NCI-H2196 (cell line): ENCODE measurements around the gene LRRC63.
"Not testable (repeated sequence)": the region's sequence is repeated elsewhere in the genome, so short reads cannot be mapped to it uniquely, and the experiment has no call there.

Experiments
- DNase-seq: peaks from one replicate; lab custom pipeline; 2025; ENCODE audit not compliant: unreplicated experiment; lab: John Stamatoyannopoulos, UW

The LRRC63 gene

DNA sequence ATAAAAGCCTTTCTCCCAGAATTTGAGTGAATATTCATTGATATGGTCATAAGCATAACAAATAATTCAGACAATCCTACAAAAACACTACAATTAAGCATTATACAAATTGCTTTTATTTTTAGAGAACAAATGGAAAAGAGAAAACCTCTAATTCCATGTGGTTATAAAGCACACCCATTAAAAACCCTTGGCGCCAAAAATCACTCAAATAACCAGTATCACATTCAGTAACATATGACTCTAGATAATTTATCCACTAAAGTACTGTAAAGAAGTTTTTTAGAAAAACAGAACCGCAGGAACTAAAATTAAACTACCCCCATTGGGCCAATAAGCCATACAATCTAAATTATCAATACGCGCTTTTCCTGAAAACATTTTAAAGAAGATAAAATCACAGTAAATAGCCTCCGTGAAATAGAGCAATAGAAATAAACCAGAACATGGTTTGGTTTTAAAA lies 30.3 kb upstream of the LRRC63 start:
- no peak for DNase-seq

DNA sequence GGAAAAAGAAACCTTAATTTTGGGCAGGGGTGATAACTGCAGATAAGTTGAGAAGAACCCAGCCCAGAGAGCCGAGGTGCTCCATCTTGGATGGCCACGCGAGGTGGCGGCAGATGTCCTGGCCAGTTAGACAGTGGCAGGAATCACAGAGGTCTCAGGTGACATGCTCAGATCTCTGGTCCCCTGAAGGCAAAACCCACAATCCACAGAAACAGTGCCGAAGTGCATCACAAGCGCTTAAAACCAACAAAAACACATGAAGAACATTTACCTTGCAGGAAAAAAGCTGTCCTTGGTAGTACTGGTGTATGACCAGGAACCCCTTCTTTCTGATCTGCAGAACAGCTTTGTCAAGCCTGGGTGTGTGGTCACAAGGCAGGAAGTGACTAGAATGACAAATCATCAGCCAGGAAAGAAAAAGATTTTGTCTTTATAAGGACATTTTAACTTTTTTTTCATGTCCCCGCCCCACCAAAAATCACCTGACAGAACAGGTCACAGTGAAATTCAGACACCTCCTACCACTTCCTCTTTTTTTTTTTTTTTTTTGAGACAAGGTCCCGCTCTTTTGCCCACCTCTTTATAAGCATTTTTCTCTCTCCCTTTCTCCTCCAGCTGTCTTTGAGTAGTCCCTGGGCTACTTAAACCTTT lies 29.8 kb upstream of the LRRC63 start, which contains the start of gene LCP1:
LCP1 (minus strand) TSS at position 338 of the 651 bp plus-strand sequence. CDS start 22,515 bp downstream, outside the sequence.
- DNase-seq = no peak

DNA sequence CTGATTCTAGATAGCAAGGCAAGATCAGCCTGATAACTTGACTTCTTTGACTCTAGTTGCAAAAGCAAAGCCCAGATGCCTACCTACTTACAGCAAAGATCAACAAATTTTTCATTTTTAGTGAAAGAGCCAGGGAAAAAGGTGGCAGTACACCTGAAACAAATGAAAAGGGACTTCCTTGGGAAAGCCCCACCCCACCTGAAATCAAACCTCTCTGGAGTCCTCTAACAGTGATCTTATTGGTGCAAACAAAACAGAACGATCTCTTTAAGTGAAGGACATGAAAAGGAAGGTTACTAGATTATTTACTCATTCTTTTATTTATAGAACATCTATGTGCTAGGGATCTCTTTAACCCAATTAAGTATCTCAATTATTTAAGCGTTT lies 29.2 kb upstream of the LRRC63 start:
- DNase-seq = no peak

DNA sequence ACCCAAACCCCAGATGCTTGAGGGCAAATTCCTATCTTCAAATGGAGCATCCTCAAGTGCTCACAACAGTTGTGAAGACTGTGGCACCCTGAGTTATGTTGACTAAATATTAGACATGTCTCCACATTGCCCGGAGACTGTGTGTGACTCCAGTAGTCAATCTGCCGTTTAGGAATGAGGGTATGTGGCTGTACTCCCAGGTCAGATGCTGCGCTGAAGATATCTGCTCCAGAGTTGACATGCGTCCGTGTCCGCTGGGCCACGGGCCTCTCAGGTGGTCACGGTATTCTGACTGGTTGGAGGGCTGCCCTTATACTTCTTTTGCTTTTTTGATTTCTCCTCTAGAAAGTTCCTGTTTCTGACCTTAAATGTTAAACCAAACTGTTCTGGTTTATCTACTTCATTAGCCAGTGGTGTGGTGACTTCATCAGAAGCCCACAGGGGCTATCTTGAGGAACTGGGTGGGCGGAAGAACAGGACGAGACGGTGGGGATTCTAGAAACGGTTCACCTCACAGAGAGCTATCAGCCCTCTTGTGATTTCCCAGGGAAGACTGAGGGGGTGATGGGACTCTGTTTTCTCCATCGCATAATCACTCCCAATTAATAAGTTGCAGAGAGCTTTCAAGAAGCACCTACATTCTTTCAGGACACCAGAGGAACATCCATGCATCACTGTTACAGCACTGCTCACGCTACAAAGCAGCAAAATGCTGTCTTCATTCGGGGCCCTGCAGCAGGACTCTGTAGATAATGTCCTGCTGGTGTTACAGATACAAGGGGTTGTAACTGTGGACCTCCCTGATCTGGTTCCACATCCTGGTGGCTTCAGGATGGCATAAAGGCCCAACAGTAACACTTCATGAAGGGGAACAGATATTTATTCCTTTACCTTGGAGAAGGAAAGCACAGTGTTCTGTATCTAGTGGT lies 28.4 kb upstream of the LRRC63 start:
- DNase-seq = no peak

DNA sequence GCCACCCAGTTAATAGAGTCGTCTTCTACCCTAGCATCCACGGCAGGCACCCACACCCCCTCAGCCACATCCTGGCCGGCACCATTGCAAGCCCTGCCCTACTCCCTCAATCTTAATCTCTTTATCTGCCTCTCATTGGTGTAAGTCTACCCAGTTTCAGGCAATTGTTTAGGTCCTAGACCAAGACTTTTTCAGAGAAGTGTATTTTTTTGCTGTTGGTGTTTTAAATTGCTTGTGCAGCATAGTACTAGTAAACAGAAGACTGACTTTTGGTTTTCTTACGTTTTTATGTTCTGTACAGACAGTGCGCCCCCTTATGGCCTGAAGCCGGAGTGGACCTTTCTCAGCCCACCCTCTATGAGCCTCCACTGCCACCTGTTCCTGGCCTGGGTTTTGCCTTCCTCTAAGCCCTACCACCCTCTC lies 27.4 kb upstream of the LRRC63 start:
- DNase-seq = no peak

DNA sequence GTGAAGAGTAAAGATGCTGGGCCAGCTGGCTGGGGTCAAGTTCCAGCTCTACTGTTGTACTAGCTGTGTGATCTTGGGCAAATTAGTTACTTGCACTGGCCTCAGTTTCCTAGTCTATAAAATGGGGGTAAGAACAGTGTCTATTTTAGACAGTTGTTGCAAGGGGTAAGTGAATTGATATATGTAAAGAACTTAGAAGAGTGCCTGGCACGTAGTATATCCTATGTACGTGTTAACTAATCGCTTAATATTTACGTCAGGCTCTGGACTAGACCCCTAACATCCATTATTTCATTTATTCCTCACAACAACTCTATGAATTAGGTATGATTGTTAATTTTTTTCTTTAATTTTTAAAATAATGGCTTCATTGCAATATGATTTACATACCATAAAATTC lies 26.1 kb upstream of the LRRC63 start:
- no peak for DNase-seq

DNA sequence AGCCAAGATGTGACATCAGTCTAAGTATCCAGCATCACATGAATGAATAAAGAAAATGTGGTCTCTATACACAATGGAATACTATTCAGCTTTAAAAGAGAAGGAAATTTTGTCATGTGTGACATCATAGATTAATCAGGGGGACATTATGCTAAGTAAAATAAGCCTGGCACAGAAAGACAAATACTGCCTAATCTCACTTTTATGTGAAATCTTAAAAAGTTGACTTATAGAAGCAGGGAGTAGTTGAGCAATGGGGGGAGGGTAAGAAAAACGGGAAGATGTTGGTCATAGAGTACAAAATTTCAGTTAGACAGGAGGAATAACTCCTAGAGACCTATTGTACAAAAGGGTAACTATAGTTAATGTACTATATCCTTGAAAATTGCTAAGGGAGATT lies 19.3 kb upstream of the LRRC63 start:
- DNase-seq = no peak

DNA sequence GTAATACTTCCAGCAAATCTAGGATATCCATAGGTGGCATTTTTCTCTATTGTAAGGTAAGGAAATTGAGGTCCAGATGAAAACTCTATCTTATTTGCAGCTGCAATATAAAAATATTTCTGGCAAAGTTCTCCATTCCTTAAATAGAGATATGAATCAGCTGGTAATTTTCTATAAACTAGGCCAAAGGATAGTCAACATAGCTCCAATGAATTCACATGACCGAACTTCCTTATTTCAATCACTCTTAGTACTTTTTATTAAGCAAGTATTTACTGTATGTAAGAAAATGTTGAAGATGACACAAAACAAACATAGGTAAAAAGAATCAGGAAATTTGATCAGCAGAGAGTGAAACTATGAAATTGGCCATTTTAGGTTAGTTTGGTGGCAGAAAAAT lies 16.7 kb upstream of the LRRC63 start:
- no peak for DNase-seq

DNA sequence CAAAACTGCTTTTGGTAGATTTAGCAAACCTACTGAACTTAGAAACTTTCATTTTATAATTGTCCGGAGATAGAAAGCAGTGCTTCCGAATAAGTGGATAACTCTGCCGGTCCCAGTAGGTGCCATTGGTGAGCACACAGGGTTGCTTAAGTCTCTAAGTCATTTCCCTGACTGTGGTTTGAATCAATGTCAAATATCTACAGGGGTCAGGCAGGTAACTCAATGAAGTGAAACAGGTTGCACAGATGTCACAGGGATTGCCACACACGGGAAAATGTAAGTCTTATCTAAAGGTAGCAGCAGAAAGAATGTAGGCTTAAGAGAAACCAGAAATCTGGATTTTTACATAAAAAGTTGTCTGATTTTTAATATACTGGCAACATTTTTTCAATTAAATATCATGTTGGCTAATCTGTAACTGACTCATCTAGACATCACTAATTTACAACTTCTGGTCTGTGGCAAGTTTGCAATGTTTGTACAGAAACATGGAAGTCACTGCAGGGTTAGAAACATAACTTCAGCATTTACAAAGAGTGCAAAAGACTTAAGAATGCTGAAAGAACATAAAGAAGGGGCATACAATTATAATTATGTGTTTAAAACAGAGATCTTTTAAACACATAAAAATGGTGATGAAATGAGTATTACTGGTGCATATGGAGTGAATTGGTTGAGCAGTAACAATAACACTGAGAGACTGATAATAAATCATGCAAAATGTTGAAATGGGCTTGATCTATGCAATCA lies 14.3 kb upstream of the LRRC63 start:
- no peak for DNase-seq

DNA sequence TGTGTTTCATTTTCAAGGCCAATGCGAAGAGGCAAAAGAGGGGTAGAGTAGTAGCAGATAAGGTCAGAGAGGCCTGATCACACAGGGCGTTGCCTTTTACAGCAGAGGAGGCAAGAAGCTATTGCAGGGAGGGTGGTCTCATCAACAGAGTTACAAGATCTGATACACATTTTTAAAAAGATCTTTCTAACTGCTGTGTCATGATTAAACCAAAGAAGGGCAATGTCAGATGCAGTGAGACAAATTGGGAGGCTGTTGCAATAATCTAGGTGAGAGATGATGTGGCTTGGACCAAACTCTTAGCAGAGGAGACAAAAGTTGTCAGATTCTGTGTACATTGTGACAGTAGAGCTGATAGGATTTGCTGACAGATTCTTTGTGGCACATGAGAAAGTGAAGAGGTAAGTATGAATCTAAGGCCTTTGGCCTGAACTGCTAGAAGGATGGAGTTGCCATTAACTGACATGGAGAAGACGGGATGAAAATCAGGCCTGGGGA lies 13.0 kb upstream of the LRRC63 start:
- DNase-seq = no peak

DNA sequence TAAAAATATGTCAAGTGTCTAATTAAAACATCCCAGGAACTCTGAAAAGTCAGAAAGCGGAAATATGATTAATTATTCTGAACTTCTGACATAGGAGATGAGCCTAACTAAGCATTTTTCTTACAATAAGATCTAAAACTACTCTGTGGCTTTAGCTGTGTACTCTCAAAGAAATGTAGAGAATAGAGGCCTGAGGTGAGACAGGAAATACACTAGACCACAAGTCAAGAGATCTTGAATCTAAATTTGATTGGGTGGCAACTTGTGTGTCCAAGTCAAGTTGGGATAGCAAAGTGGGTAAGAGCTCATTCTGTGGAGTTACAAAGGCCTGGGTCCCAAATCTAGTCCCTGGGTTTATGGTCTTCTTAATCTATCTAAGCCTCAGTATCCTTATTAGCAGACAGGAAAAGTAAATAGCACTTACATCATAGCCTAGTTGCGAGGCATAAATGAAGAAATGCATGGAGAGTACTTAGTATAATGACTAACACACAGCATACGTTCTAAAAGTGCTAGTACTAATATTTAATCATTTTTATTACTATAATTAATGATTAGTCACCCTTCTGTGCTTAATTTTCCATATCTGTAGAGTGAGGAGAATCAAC lies 9.4 kb upstream of the LRRC63 start:
- DNase-seq = no peak

DNA sequence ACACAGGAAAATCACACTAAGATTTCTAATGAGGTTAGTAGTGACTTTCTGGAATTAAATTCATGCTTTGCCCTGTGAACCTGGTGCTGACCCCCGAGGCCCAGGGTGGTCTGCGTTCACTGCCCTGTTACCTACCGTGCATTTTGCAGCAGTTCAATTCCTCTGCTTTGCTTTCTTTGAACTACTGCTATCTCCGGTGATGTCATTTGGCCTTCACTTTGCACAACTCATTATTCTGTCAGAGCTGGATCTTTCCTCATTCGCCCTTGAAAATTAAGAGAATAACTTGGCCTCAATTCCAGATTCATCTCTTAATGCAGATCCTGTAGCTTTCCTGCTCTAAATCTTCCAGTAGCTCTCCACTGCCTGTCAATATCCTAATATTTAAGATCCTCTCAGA lies 8.8 kb upstream of the LRRC63 start:
- DNase-seq = no peak

DNA sequence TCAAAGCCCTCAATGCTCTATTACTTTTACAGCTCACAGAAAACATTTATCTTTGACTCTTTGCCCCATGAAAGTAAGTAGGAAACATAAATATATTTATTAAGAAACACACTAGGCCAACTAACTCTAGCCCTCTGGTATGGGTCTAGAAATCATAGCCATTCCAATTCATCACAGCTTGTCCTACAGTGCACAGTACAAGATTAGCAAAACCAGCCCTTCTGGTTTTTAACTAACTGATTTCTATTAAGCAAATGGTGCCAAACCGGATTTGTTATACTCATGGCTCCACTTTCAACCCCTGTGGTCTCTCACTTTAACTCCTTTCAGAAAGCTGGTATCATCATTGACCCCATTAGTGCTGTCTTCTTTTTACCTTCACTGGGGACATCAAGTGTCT lies 5.6 kb upstream of the LRRC63 start:
- no peak for DNase-seq

DNA sequence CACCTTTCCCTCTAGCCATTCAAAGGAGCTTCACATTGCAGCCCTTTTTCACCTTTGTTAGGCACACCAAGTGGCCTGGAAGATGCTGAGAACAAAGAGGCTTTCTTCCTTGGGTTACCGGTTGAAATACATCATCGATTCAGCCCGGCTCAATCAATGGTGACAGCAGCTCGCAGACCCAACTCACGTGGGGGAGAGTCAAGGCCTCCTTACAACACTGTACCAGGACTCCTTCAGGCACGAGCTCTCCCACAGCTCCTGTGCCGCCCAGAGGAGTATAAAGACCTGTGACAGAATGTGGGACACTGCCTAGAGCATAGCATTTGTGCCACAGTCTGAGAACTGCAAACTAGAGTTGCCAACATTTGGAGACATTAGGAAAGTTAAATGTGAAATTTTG lies 3.9 kb upstream of the LRRC63 start:
- DNase-seq = no peak

DNA sequence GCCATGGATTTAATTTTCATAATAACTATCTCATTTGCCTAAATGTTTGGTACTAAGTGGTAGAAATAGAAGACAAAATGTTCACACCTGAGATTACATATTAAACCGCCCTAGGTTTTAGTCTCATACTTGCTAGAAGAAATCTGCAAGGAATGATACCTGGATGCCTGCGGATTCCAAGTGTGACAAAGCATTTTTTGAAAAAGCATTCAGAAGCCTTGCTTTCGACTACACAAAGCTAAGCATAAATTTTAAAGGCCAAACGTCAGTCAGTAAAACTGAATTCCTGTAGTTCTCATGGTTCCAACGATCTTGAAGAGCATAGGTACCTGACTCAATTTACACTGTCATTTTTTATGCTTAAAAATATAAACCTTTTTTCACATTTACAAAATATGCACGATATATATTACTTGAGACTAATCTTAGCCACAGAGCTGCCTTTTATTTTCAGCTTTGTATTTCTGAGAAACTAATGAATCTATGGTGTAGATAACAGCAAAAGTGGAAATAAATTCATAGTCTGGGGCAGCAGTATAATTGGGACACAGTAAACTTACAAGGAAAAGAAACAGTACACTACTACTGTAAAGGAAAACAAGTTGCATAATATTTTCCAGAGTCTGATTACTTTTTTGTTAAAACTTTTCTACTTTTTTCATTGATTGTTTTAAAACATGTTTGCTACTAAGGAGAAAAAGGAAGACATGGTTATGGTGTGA lies 1.2 kb upstream of the LRRC63 start:
- no peak for DNase-seq

DNA sequence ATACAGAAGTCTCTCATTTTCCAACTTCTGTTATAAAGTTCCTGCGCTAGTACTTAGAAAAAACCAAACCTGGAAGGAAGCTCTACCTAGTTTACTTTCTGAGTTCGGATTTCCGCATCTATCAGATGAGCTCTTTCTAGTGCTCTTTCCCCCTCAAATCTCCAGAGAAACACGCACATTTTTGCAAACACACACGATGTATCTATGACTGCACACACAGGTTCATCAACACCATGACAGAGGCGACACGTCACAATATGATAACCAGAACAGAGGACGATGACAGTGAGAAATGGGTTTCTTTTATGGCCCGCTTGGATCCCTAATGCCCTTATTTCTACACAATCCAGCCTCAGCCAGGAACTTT lies 629 bp upstream of the LRRC63 start:
- no peak for DNase-seq

DNA sequence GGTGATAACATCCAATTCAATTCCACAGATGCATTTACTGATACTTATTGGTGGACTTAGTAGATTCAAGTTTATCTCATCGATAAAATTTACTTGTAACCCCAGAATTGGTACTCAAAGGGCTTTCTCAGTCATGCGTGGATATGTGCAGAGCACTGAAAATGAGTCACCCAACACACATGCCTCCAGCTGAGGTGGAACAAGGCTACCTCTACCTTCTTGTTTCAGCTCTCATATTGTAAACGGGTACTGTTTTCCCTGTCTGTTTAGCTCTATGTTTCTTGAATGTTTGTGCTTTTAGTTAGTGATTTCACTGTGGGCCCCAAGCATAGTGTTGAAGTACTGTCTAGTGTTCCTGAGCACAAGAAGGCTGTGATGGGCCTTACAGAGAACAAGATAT lies 1.5 kb downstream of the LRRC63 start:
- DNase-seq = no peak

DNA sequence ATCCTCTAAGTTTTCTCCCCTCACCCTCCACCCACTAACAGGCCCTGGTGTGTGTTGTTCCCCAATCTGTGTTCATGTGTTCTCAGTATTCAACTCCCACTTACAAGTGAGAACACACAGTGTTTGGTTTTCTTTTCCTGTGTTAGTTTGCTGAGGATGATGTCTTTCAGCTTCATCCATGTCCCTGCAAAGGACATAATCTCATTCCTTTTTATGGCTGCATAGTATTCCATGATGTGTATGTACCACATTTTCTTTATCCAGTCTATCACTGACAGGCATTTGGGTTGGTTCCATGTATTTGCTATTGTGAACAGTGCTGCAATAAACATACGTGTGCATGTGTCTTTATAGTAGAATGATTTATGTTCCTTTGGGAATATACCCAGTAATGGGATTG lies 3.0 kb downstream of the LRRC63 start:
- DNase-seq = not testable (repeated sequence)

DNA sequence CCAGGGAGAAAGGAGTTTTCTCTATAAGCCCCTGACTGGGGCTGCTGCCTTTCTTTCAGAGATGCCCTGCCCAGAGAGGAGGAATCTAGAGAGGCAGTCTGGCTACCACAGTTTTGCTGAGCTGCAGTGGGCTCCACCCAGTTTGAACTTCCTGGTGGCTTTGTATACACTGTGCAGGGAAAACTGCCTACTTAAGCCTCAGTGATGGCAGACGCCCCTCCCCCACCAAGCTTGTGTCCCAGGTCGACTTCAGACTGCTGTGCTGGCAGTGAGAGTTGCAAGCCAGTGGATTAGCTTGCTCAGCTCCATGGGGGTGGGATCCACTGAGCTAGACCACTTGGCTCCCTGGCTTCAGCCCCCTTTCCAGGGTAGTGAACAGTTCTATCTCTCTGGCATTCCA lies 8.5 kb downstream of the LRRC63 start:
- not testable (repeated sequence) for DNase-seq

DNA sequence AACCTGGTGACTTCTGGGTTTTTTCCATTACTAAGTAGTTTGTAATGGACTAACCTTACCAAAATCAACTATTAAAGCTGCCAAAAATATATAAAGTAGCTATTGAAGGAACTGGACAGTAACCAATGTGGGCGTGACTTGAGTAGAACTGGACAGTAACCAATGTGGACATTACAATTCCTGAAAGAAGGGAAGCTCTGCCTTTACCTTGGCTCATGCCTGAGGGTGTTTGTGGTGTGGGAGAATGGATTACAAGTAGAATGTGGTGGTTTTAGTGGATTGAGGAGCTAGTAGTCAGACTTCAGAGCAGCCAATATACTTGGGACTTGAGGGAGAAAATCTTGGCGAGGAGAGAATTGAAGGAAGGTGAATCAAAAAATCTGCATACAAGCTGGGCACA lies 17.5 kb downstream of the LRRC63 start:
- no peak for DNase-seq
